ENCODE measurements around the gene FBXW5.

The FBXW5 gene

DNA sequence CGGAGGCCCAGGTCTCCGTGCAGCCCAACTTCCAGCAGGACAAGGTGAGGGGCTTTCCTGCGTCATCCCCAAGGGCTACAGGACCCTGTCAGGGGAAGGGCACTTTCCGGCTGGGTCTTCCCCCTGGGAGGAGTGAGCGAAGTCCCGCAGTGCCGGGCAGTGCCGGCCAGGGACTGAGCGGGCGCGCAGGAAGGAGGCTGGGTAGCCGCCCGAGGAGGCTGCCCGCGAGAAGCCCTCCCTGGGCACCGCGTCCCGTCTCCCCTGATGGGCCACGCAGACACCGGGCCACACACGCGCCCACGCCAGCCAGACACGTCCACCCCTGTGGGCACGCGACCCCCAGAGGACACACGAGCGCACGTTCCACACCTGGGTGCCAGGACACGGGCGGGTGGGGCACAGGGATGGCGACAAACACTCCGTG is 33.1 kb upstream of the FBXW5 start:
- no peak for DNase-seq (ENCODE audit: low read depth in 2 of 2)

GRCh38 chr9:136977223-136977622 is 32.7 kb upstream of the FBXW5 start, which contains the start of gene PTGDS:
Gene PTGDS, plus strand, starts transcription at chr9:136977504. Its CDS starts 75 bp downstream, at chr9:136977579.
- no peak for DNase-seq (ENCODE audit: low read depth in 2 of 2)

GRCh38 chr9:136975644-136976043 is 31.1 kb upstream of the FBXW5 start:
- DNase-seq (ENCODE audit: low read depth in 2 of 2), result peak in 1 of 2 donors; percentile 36

DNA sequence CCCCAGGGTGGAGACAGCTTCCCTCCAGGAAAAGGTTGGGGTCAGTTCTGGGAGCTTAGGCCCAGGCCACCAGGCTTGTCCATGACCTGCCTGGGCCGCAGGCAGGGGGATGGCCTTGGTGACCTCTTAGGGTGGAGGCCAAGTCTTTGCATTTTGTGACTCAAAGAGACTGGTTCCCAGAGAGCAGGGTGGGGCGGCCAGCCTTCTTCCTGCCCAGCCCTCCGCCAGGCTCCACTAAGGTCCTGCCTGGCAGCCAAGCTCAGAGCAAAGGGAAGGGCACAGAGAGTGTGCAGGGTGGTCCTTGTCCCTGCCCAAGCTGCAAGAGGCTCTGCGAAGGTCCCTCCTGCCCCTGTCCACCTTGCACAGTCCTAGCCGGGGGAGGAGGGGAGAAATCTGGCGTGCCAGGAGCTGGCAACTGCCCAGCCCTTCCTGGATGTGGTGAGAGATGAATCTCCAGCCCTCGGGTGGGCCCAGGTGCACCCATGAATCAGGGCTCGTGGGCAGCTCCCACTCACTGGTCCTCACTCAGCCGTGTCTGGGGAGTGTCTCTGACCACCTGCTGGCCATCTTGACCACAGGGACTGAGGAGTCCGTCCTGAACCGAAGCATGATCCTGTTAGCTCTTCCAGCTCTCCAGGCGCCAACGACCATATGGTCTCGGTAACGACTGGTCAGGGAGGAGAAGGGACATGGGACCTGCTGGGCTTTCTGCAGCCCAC is 30.4 kb upstream of the FBXW5 start:
- DNase-seq (ENCODE audit: low read depth in 2 of 2), result no peak

DNA sequence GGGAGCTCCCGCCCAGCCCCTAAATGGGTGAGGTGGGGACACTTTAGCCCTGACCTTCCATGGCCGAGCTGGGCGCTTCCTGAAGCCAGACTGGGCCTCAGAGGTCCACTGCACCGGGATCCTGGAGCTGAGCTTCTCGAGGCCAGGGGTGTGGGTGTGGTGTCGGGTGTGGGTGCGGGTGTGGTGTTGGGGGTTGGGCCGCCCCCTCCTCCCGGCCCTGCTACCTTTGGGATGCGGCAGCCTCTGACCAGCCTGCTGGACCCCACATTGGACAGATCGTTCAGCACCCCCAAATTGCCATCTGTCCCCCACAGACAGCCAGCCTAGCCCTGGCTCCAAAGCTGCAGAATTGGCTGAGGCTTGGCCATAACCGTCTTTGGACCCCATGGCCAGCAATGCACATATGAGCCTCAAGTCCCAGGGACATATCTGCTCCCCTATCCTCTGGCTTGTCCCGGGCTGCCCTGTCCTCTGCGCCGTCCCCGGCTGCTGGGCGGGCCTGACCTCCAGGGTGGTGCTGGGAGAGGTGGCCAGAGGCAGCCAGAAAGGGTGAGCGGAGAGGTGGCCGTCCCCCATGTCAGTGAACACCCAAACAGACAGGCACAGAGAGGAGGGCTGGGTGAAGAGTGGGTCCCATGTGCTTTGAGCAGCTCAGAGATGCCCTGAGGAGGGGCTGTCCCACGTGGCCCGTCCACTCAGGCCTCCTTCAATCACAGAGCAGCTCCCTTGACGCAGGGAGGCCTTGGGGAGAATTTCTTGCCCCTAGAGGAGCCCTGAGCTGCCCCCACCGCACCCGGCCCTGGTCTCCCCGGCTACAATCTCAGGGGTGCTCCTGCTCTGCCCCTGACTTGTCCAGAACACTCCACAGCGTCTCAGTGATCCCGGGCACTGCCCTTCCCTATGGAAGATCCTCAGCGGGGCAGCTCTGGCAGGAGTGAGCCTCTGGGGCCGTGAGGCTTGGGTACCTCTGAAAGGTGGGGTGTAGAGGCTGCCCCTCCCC is 29.4 kb upstream of the FBXW5 start:
- DNase-seq (ENCODE audit: low read depth in 2 of 2), result no peak

GRCh38 chr9:136972743-136973142 is 28.2 kb upstream of the FBXW5 start:
- no peak for DNase-seq (ENCODE audit: low read depth in 2 of 2)

- no peak for DNase-seq (ENCODE audit: low read depth in 2 of 2)
These were observed 27.8 kb upstream of the FBXW5 start for GRCh38 chr9:136972335-136972734.

DNA sequence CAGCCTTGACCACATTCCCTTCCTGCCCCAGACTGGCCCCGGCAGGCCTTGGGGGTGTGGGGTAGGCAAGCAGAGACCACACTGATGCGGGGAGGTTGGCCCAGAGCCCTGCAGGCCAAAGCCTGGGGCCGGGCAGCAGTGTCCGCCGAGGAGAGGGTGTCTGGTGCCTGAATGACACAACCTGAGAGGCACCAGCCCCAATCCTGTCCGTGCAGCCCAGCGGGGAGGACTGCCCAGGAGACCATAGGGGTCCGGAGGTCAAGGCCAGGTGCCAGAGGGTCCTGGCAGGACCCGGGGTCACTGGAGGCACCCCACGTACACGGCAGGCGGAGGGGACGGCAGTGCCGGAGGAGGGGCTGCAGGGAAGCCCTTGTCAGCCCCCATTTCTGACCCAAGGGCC is 27.2 kb upstream of the FBXW5 start:
- DNase-seq (ENCODE audit: low read depth in 2 of 2), result no peak

DNA sequence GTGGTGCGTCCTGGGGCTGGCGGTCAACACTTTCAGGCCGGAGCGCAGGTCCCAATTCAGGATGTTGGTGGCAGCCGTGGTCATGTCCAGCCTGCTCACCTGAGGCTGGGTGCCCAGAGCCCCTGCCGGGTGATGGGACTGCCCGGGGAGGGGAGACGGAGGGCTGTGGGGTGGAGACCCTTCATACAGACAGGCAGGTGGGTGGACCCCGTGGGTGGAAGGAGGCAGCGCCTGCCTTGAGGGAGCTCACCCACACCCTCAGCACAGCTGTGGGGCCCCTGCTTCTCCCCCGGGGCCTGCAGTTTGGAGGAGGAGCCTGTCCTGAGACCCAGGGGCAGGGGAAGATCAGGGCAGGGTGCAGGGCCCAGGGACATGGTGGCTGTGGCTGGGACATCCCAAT is 25.8 kb upstream of the FBXW5 start:
- no peak for DNase-seq (ENCODE audit: low read depth in 2 of 2)

- no peak for DNase-seq (ENCODE audit: low read depth in 2 of 2)
These were observed 25.2 kb upstream of the FBXW5 start for GRCh38 chr9:136969774-136970173.

GRCh38 chr9:136969150-136969549 is 24.6 kb upstream of the FBXW5 start:
- DNase-seq (ENCODE audit: low read depth in 2 of 2), result no peak

DNA sequence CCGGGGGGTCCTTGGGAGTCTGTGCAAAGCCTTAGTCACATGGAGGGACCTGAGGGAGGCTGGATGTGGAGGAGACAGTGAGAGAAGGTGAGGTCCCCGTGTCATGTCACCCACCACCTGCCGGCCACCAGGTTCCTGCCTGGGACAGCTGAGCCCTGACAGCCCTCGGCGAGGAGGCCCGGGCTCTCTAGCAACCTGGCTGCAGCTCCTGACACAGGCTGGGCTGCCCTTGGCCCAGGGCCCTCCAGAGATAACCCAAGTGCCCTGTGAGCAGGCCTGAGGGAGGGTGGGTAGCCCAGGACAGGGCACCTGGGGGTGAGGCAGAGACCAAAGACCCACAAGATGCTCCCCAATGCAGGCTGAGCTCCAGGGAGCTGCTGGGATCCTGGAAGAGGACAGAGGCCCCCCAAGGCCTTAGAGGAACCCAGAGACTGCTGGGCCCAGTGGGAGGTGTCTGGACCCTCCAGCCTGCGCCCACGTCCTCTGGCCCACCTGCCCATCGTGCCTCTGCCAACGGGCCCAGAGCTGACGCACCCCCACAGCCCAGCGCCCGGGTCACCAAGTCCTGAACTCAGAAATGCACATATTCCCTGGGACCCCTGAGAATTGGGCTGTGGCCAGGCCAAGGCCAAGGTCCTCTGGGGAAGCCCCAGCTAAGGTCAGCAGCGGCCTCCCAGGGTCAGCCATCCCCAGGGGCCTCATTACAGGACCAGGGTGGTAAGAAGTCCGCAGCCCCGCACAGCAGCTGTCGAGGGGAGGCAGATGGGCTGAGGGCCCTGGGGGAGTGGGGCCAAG is 24.0 kb upstream of the FBXW5 start:
- DNase-seq (ENCODE audit: low read depth in 2 of 2), result no peak

DNA sequence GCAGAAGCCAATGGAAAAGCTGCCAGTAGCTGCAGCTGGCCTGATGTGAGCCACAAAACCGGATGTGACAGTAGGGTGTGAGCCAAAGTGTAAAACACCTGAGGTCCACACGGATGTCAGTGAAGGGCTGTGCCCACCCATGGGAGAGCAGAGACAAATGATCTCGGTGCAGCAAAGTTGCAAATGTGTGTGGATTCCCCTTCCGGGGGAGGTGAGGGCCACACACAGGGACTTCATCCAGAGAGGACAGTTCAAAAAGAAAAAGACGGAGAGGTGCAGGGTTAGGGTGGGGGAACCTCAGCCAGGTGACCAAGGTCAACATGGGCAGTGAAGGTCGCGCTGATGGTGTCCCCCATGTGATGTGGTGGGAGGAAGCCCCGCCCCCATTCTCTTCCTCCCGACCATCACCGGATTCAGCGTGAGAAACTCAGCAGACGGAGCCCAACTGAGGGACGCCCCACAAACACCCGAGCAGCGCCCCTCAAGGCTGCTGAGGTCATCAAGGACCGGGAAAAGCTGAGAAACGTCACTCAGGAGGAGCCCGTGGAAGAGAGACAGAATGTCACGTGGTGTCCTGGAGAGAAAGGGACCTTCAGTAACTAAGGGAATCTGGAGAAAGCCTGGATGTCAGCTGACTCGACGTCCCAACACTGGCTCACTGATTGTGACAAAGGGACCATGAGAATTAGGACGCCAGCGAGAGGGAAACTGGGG is 21.4 kb upstream of the FBXW5 start:
- DNase-seq (ENCODE audit: low read depth in 2 of 2), result no peak

DNA sequence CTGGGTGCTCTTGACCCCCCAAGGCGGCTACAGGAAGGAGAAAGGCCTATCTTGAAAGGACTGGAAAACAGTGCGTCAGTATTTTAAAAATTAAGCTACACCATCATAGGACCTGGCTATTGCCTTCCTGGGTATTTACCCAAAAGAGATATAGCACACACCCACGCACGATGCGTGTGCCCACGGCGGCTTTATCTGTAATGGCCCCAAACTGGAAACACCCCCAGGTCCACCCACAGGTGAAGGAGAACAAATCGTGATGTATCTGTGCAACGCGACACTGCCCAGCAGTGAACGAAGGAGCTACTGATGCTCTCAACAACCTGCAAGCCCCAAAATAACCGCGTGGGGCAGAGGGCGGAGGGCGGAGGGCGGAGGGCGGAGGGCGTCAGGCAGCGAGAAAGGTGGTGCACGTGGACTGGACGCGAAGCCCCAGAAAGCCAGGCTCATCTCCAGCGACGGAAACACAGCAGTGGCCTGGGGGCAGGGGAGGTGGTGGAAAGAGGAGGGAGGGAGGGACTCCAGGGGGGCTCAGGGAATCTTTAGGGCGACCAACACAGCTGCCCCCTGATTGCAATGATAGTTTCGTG is 20.4 kb upstream of the FBXW5 start:
- no peak for DNase-seq (ENCODE audit: low read depth in 2 of 2)

DNA sequence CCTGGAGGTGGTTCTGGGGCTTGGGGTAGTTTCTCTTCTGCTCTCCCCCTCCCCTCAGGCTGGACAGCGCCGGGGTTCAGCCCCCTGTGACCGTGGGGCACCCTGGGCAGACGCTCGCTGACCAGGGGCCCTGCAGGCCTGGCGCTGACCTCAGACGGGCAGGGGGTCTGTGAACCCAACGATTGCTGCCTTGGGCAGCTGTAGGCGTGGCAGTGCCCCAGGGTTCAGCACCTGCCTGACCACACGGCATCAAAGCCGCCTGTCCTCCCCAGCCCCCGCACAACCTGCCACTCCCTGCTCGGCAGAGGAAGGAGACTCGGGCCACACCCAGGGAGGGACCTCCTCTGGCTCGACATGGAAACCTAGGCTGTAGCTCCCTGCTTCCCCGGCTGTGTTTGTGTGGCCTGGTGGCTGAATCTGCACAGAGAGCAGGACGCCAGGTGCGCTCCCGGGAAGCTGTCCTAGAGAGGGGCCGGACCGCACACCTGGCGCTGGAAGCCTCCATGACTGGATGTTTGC is 19.7 kb upstream of the FBXW5 start:
- no peak for DNase-seq (ENCODE audit: low read depth in 2 of 2)

GRCh38 chr9:136963751-136964150 is 19.2 kb upstream of the FBXW5 start:
- no peak for DNase-seq (ENCODE audit: low read depth in 2 of 2)

DNA sequence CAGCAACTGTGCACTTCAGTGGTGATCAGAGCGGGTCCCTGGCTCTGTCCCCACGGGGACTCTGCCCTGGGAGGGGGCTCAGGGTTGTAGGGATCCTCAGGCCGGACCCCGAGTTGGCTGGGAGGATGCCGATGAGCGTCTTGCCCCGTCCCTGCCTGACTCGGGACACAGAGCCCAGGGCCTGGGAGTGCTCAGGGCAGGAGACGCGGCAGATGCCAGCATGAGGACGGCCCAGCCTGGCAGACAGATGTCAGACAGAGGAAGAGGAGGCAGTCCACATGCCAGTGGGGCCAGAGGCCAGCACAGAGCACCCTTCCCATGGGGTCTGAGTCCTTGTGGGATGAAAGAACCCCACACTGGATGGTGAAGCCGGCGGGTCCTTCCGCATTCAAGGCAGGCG is 18.8 kb upstream of the FBXW5 start:
- no peak for DNase-seq (ENCODE audit: low read depth in 2 of 2)

DNA sequence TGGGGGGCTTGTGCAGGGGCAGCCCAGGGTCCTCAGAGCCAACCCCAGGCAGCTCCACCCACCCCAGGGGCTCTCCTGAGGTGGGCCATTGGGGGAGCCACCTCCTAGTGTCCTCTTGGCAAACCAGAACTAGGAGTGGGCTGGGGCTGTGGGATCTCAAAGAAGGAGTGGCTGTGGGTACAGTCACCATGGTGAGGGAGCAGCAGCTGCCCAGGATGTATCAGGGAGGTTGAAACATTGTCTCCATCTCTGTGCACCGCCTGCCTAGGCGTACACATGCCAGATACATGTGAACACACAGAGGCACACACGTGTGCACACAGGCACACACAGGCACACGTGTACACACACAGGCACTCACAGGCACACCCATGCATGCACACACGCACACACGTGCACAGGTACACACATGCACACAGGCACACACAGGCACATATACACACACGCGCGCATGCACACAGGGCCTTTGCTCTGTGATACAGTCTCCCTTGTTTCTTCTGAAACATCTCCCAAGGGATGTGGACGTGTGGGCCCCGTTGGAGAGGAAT is 18.2 kb upstream of the FBXW5 start:
- no peak for DNase-seq (ENCODE audit: low read depth in 2 of 2)

DNA sequence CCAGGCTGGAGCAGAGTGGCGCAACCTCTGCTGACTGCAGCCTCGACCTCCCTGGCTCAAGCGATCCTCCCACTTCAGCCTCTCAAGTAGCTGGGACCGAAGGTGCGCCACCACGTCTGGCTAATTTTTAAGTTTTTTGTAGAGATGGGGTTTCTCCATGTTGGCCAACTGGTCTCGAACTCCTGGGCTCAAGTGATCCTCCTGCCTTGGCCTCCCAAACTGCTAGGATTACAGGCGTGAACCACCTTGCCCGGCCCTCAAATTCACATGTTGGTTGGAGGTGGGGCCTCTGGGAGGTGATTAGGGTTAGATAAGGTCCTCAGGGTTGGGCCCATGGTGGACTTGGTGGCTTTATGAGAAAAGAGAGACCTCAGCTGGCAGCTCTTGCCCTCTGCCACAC is 17.6 kb upstream of the FBXW5 start:
- DNase-seq (ENCODE audit: low read depth in 2 of 2), result no peak

DNA sequence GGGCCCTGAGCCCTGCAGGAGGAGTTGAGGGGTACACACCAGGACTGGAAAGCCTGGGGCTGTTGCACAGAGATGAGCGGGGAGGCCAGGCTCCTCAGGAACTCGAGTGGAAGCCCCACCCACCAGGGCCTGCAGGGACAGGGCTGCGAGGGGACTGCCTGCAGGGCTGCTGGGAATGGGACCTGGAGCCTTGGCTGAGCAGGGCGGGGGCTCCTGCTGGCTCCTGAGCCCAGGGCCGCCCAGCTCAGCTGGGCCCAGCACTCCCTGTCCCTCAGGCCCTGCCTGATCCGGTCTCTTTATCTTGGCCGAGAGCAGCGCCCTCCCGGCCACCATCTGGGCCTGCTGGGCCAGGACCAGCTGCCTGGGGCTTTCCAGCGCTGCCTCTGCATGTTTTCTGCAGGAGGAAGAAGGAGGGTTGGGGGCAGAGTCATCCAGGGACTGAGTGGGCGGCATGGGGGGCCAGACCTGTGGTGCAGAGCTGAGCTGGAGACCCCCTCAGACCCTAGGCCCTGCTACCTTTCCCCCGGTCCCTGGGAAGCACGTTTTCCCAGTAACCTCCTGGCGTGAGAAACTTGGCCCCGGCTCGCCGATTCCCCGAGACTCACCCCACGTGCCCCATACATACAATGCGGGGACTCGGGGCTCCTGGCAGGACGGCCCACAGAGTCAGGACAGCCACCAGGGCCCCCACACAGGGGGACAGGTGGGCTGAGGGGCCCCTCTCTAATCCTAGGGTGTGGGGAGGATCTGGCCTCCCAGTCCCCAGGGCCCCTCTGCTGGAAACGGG is 16.9 kb upstream of the FBXW5 start:
- DNase-seq (ENCODE audit: low read depth in 2 of 2), result no peak
